ENCODE results near the gene AGFG2. TPM values are rescaled to one million over a fixed set of nuclear protein-coding genes. Genes with fewer than 3 reads are reported as not detected.

AGFG2 gene
- total RNA-seq, 4 donors from 2014 or later: 63.8 to 154 (median 102) TPM

- TF ChIP-seq EP300 (IDR thresholded peaks at IDR 0.05; ENCODE audit: low read depth) (no peak), POLR2AphosphoS5 (IDR thresholded peaks at IDR 0.05) (no peak), CTCF (IDR thresholded peaks at IDR 0.05) (no peak), POLR2A (IDR thresholded peaks at IDR 0.05) (no peak)
- intact Hi-C loops (cut with DNase I; ENCODE audit: low total_unique reads): loop anchor here (5.0 kb wide), 2 partner anchors 79 to 94 kb away; partner anchors contain the start of gene NYAP1
- no peak overlapping the region for H3K4me3 ChIP-seq
- no peak for DNase-seq
- no peaks in the 10 kb centered on the region for H3K27me3 ChIP-seq
- WGBS, 2 donors (ENCODE audit: low coverage in 1 of 2): 93% methylated on average over 12 of the region's 12 CpGs; no CpG with 5 or more reads in 1 of the 2 donors
- peaks cover 0 to 16% (median 4%) of the 10 kb centered on the region in 4 donors for H3K36me3 ChIP-seq
- peaks cover 0 to 14% (median 7%) of the 10 kb centered on the region in 4 donors for H3K4me1 ChIP-seq
- no peaks in the 10 kb centered on the region for H3K9me3 ChIP-seq
- no peak overlapping the region for H3K27ac ChIP-seq
- in situ Hi-C loops (cut with MboI; ENCODE audit: low pct_ligation_motif_present in 1 of 4, low pct_unique_long_range_greater_than_20kb in 1 of 4, low sequenced_read_pairs in 3 of 4): no loop called here
Observed at GRCh38 chr7:100561491-100562194, 22.6 kb downstream of the AGFG2 start.

DNA sequence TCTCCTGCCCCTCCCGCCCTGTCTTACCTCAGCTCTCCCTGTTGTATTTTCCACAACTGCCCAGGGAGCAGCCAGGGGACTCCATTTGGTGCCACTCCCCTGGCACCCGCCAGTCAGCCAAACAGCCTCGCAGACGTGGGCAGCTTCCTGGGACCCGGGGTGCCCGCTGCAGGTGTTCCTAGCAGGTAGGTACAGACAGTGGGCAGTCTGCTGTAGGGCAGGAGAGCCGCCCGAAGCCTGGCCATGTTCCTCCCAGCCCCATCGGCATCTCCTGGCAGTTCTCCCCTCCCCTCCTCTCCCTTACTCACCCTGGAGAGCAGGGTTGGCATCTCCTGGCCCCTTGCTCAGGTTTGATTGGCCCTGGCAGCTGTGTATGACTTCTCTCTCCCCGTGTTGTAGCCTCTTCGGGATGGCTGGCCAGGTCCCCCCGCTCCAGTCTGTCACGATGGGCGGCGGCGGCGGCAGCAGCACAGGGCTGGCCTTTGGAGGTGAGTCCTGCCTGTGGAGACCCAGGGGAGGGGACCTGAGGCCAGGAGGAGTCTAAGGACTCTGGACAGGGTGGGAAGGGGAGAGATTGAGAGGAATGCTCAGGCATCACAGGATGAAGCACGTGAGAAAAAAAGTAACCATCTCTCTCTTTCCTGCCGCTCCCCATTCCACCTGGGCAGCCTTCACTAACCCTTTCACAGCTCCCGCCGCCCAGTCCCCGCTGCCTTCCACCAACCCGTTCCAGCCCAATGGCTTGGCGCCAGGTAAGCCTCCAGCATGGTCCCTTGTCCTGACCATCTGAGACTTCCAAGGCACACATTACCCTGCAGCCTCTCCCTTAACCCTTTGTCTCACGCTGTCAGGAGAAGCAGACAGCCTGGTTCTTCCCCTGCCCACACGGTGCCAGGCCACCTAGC lies 23.4 kb downstream of the AGFG2 start:
- TF ChIP-seq EP300 (IDR thresholded peaks at IDR 0.05; ENCODE audit: low read depth) (no peak), POLR2A (IDR thresholded peaks at IDR 0.05) (no peak), POLR2AphosphoS5 (IDR thresholded peaks at IDR 0.05) (no peak), CTCF (IDR thresholded peaks at IDR 0.05) (no peak)
- no peak overlapping the region for H3K4me3 ChIP-seq
- intact Hi-C loops (cut with DNase I; ENCODE audit: low total_unique reads) (loop anchor here (5.0 kb wide), 2 partner anchors 80 to 95 kb away; partner anchors contain the start of gene NYAP1), in situ Hi-C loops (cut with MboI; ENCODE audit: low pct_ligation_motif_present in 1 of 4, low pct_unique_long_range_greater_than_20kb in 1 of 4, low sequenced_read_pairs in 3 of 4) (no loop called here)
- H3K4me1 ChIP-seq: peaks cover 0 to 14% (median 7%) of the 10 kb centered on the region in 4 donors
- WGBS, 2 donors (ENCODE audit: low coverage in 1 of 2): 76 to 89% methylated on average over 5 to 24 of the region's 26 CpGs
- H3K9me3 ChIP-seq: no peaks in the 10 kb centered on the region
- peaks cover 0 to 13% (median under 1%) of the 10 kb centered on the region in 4 donors for H3K36me3 ChIP-seq
- no peaks in the 10 kb centered on the region for H3K27me3 ChIP-seq
- DNase-seq: no peak
- no peak overlapping the region for H3K27ac ChIP-seq

- peaks cover 0 to 13% (median 0%) of the 10 kb centered on the region in 4 donors for H3K36me3 ChIP-seq
- no peaks in the 10 kb centered on the region for H3K9me3 ChIP-seq
- no peak overlapping the region for H3K4me3 ChIP-seq
- TF ChIP-seq CTCF (IDR thresholded peaks at IDR 0.05): no peak
- no peak for TF ChIP-seq POLR2AphosphoS5 (IDR thresholded peaks at IDR 0.05)
- no peak for TF ChIP-seq EP300 (IDR thresholded peaks at IDR 0.05; ENCODE audit: low read depth)
- TF ChIP-seq POLR2A (IDR thresholded peaks at IDR 0.05): no peak
- H3K27me3 ChIP-seq: no peaks in the 10 kb centered on the region
- in situ Hi-C loops (cut with MboI; ENCODE audit: low pct_ligation_motif_present in 1 of 4, low pct_unique_long_range_greater_than_20kb in 1 of 4, low sequenced_read_pairs in 3 of 4) (no loop called here), intact Hi-C loops (cut with DNase I; ENCODE audit: low total_unique reads) (loop anchor here (5.0 kb wide), 2 partner anchors 81 to 96 kb away; partner anchors contain the start of gene NYAP1)
- DNase-seq: no peak
- H3K4me1 ChIP-seq: peaks cover 0 to 19% (median 9%) of the 10 kb centered on the region in 4 donors
- H3K27ac ChIP-seq: no peak overlapping the region
- 94% methylated on average over 8 of the region's 8 CpGs; no CpG with 5 or more reads in 1 of the 2 donors for WGBS, 2 donors (ENCODE audit: low coverage in 1 of 2)
Observed at GRCh38 chr7:100563100-100563564, 24.1 kb downstream of the AGFG2 start.

Data from transverse colon (tissue), 4 donors.